ENCODE measurements around the gene DAGLA. TPM values are rescaled to one million over a fixed set of nuclear protein-coding genes. Genes with fewer than 3 reads are reported as not detected.

DAGLA gene
- total and polyA plus RNA-seq, 2 experiments from 2014 or later, result 1.3 TPM

DNA sequence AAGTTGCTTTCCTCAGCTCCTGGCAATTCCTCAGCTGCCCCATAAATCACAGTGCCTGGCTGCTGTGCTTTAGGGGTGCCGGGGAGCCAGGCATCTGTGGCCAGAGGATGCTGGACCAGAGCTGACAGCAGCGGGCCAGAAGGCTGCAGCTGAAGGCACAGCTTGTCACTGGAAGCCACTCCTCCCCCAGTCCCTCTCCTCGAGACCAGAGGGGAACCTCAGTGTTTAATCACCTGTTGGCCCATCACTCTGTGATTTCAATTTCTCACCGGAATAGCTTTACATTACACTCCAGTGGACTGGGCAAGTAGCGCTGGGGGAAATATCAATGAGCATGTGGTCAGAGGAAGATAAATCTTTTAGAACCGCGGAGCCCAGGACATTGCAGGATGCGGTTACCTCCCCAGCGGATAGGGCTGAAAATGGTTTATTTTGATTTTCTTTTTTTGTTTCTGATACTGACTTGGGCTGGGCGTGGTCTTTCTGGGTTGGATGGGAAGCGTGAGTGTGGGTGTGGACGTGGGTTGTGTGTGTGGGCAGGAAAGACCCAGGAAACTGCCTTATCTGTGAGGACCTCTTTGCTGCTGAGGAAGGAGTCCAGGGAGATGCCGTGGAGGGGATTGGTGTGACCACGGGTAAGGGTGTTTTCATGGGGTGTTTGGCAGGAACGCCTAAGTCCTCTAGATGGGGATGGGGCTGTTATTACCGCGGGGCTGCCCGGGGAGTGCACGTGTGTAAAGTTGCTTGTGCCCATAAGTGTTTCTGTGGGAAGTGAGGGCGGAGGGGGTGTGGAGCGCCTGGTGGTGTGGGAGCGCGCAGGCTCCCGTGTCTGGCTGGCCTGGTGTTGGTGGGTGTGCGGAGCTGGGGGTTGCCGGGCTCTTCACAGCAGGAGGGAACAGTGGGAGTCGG, 4.0 kb downstream of the DAGLA start:
- in situ Hi-C loops (cut with MboI), result no loop called here
- Histone ChIP-seq H3K36me3 (ENCODE audit: low read depth) (no peaks in the 10 kb centered on the region), H3K4me1 (ENCODE audit: insufficient read depth) (peaks cover 9% of the 10 kb centered on the region), H4K20me1 (ENCODE audit: insufficient read depth) (no peaks in the 10 kb centered on the region), H3K79me2 (ENCODE audit: insufficient read depth) (no peaks in the 10 kb centered on the region; the same call in 1 of the 2 replicates), H3K4me2 (ENCODE audit: unreplicated experiment) (no peak overlapping the region), H3K4me3 (no peak overlapping the region), H3K27me3 (replicated peaks; ENCODE audit: insufficient read depth) (no peaks in the 10 kb centered on the region), H2AFZ (no peak overlapping the region), H3K9me3 (ENCODE audit: low read depth) (no peaks in the 10 kb centered on the region), H3K27ac (no peak overlapping the region), H3K9me2 (ENCODE audit: insufficient read depth) (no peaks in the 10 kb centered on the region), H3K9ac (no peak overlapping the region), H3F3A (ENCODE audit: insufficient read depth) (no peaks in the 10 kb centered on the region; the same call in 1 of the 2 replicates)
- no peak for TF ChIP-seq EZH2 (IDR thresholded peaks at IDR 0.05; ENCODE audit: insufficient read depth, poor library complexity, severe bottlenecking)
- no peak for TF ChIP-seq EZH2phosphoT487 (IDR thresholded peaks at IDR 0.05; ENCODE audit: insufficient read depth, low read depth)
- DNase-seq, result no peak
- WGBS, 2 experiments (ENCODE audit: low coverage in 1 of 2, low lambda C conversion rate in 2 of 2, missing lambda C conversion rate in 2 of 2), result 63 to 71% methylated on average over 26 to 27 of the region's 27 CpGs

DNA sequence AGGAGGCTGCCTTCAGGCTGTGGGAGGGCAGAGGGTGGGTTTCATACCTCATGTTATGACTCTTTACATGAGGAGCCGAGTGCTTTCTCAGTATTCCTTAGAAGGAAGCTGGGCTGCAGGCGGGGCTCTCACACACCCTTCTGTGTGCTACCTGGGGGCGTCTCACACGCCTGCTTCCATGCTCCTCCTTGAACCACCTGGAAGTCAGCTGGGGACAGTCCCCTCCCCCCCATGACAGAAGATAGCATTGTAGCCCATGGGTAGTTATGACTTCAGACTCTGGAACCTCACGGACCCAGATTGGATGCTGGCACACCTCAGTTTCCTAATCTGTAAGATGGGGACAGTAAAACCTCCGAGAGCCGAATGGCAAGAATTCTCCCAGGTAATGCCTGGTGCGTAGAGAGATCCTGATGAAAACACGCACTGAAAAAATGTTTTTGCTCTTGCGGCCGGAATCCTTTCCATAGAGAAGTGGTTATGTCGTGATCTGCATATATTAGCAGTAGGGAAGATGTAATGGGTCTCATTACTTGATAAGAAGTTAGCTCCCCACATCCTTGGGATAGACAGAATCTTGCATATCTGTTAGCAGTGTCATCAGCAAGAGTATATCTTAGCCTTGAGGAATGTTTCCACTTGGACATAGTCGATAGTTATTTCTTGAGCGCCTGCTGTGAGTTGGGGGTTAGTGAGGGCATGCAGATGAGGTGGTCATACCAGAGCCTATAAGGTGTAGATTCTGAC, 4.9 kb downstream of the DAGLA start:
- H3K4me1 ChIP-seq (ENCODE audit: insufficient read depth), result peaks cover 10% of the 10 kb centered on the region
- TF ChIP-seq EZH2phosphoT487 (IDR thresholded peaks at IDR 0.05; ENCODE audit: insufficient read depth, low read depth), result no peak
- TF ChIP-seq EZH2 (IDR thresholded peaks at IDR 0.05; ENCODE audit: insufficient read depth, poor library complexity, severe bottlenecking), result no peak
- H3K4me3 ChIP-seq, result no peak overlapping the region
- H3K4me2 ChIP-seq (ENCODE audit: unreplicated experiment), result no peak overlapping the region
- in situ Hi-C loops (cut with MboI), result no loop called here
- no peaks in the 10 kb centered on the region for H3K27me3 ChIP-seq (replicated peaks; ENCODE audit: insufficient read depth)
- H3K9ac ChIP-seq, result no peak overlapping the region
- WGBS, 2 experiments (ENCODE audit: low coverage in 1 of 2, low lambda C conversion rate in 2 of 2, missing lambda C conversion rate in 2 of 2), result 92 to 93% methylated on average over 14 of the region's 14 CpGs
- no peaks in the 10 kb centered on the region; the same call in 1 of the 2 replicates for H3K79me2 ChIP-seq (ENCODE audit: insufficient read depth)
- no peaks in the 10 kb centered on the region; the same call in 1 of the 2 replicates for H3F3A ChIP-seq (ENCODE audit: insufficient read depth)
- H2AFZ ChIP-seq, result no peak overlapping the region
- H3K9me2 ChIP-seq (ENCODE audit: insufficient read depth), result no peaks in the 10 kb centered on the region
- H3K9me3 ChIP-seq (ENCODE audit: low read depth), result no peaks in the 10 kb centered on the region
- no peaks in the 10 kb centered on the region for H4K20me1 ChIP-seq (ENCODE audit: insufficient read depth)
- no peaks in the 10 kb centered on the region for H3K36me3 ChIP-seq (ENCODE audit: low read depth)
- no peak overlapping the region for H3K27ac ChIP-seq
- DNase-seq, result no peak

DNA sequence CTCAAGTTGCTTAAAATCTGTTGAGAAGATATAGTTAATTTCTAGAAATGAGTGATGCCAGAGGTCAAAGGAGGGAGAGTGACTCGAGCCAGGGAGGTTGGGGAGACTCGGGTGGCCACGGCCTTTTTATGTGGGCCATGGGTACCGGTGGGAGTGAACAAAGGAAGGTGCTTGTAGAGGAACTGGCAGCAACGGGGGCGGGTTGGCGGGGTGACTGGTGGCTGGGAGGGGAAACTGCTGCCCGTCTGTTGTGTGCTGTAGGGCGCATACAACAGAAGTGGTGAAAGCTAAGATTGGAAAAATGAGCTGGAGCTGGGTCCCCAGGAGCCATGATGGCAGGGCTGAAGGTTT, 5.4 kb downstream of the DAGLA start:
- no peaks in the 10 kb centered on the region for H3K36me3 ChIP-seq (ENCODE audit: low read depth)
- H3K79me2 ChIP-seq (ENCODE audit: insufficient read depth), result no peaks in the 10 kb centered on the region; the same call in 1 of the 2 replicates
- H2AFZ ChIP-seq, result no peak overlapping the region
- H3K27ac ChIP-seq, result no peak overlapping the region
- H4K20me1 ChIP-seq (ENCODE audit: insufficient read depth), result no peaks in the 10 kb centered on the region
- H3K4me3 ChIP-seq, result no peak overlapping the region
- no peak overlapping the region for H3K4me2 ChIP-seq (ENCODE audit: unreplicated experiment)
- H3F3A ChIP-seq (ENCODE audit: insufficient read depth), result no peaks in the 10 kb centered on the region; the same call in 1 of the 2 replicates
- peaks cover 10% of the 10 kb centered on the region for H3K4me1 ChIP-seq (ENCODE audit: insufficient read depth)
- no peak overlapping the region for H3K9ac ChIP-seq
- TF ChIP-seq EZH2phosphoT487 (IDR thresholded peaks at IDR 0.05; ENCODE audit: insufficient read depth, low read depth) (no peak), EZH2 (IDR thresholded peaks at IDR 0.05; ENCODE audit: insufficient read depth, poor library complexity, severe bottlenecking) (no peak)
- H3K9me2 ChIP-seq (ENCODE audit: insufficient read depth), result no peaks in the 10 kb centered on the region
- in situ Hi-C loops (cut with MboI), result no loop called here
- no peak for DNase-seq
- no peaks in the 10 kb centered on the region for H3K27me3 ChIP-seq (replicated peaks; ENCODE audit: insufficient read depth)
- 90 to 94% methylated on average over 9 of the region's 9 CpGs for WGBS, 2 experiments (ENCODE audit: low coverage in 1 of 2, low lambda C conversion rate in 2 of 2, missing lambda C conversion rate in 2 of 2)
- H3K9me3 ChIP-seq (ENCODE audit: low read depth), result no peaks in the 10 kb centered on the region

DNA sequence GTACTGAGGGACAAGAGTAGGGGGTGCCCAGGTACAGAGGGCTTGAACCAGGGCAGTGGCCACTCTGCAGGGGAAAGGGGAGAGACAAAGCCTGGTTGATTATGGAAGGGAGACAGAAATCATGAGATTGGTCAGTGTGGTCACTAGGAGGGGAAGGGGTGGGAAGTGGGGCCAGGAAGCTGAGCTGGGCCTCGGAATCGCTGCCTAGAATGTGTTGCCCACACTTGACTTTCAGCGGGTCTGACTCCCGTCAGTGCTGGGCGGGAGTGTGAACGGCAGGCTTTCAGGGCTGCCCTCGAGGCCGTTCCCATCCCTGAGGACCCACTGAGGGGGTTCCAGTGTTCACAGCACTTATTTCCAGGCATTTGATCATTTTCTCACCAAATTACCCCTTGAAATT, 5.9 kb downstream of the DAGLA start:
- H4K20me1 ChIP-seq (ENCODE audit: insufficient read depth), result no peaks in the 10 kb centered on the region
- in situ Hi-C loops (cut with MboI), result no loop called here
- no peak overlapping the region for H2AFZ ChIP-seq
- no peaks in the 10 kb centered on the region for H3K9me2 ChIP-seq (ENCODE audit: insufficient read depth)
- H3K4me1 ChIP-seq (ENCODE audit: insufficient read depth), result peaks cover 10% of the 10 kb centered on the region
- H3F3A ChIP-seq (ENCODE audit: insufficient read depth), result no peaks in the 10 kb centered on the region; the same call in 1 of the 2 replicates
- TF ChIP-seq EZH2 (IDR thresholded peaks at IDR 0.05; ENCODE audit: insufficient read depth, poor library complexity, severe bottlenecking), result no peak
- no peak for TF ChIP-seq EZH2phosphoT487 (IDR thresholded peaks at IDR 0.05; ENCODE audit: insufficient read depth, low read depth)
- no peak for DNase-seq
- no peaks in the 10 kb centered on the region for H3K36me3 ChIP-seq (ENCODE audit: low read depth)
- H3K27me3 ChIP-seq (replicated peaks; ENCODE audit: insufficient read depth), result no peaks in the 10 kb centered on the region
- no peaks in the 10 kb centered on the region for H3K79me2 ChIP-seq (ENCODE audit: insufficient read depth)
- WGBS, 2 experiments (ENCODE audit: low coverage in 1 of 2, low lambda C conversion rate in 2 of 2, missing lambda C conversion rate in 2 of 2), result 96 to 97% methylated on average over 8 of the region's 8 CpGs
- no peak overlapping the region for H3K4me3 ChIP-seq
- H3K9ac ChIP-seq, result no peak overlapping the region
- H3K4me2 ChIP-seq (ENCODE audit: unreplicated experiment), result no peak overlapping the region
- H3K27ac ChIP-seq, result no peak overlapping the region
- H3K9me3 ChIP-seq (ENCODE audit: low read depth), result no peaks in the 10 kb centered on the region

Measured in GM23248 (cell line).